ENCODE results near the gene TBC1D22A. TPM values are rescaled to one million over a fixed set of nuclear protein-coding genes. Genes with fewer than 3 reads are reported as not detected.
A peak's percentile ranks its signal among the peaks of the same experiment; 100 is the strongest.

The TBC1D22A gene
- total RNA-seq, 1 donor, result 17.7 TPM

GRCh38 chr22:47043835-47044721 is 281.6 kb downstream of the TBC1D22A start:
- Histone ChIP-seq H3K36me3 (ENCODE audit: insufficient read depth, low read length) (no peaks in the 10 kb centered on the region), H3K9me3 (ENCODE audit: low read depth, low read length) (no peaks in the 10 kb centered on the region), H3K4me3 (ENCODE audit: insufficient read depth, low read length) (no peak overlapping the region), H3K4me1 (ENCODE audit: insufficient read depth, low read length) (peaks cover 3% of the 10 kb centered on the region), H3K27ac (ENCODE audit: low read depth, low read length) (no peak overlapping the region), H3K4me2 (ENCODE audit: insufficient read depth, low read length) (peak overlapping the region; percentile 19), H3K27me3 (ENCODE audit: insufficient read depth, low read length) (no peaks in the 10 kb centered on the region), H2AFZ (ENCODE audit: low read length) (no peak overlapping the region), H4K20me1 (ENCODE audit: insufficient read depth, low read length) (peaks cover 22% of the 10 kb centered on the region), H3K79me2 (ENCODE audit: insufficient read depth, low read length) (no peaks in the 10 kb centered on the region)
- DNase-seq (ENCODE audit: insufficient read length, low spot score, missing footprints), result peak; percentile 89
- TF ChIP-seq CTCF (IDR thresholded peaks at IDR 0.05; ENCODE audit: extremely low read depth, low read depth, low read length), result no peak

DNA sequence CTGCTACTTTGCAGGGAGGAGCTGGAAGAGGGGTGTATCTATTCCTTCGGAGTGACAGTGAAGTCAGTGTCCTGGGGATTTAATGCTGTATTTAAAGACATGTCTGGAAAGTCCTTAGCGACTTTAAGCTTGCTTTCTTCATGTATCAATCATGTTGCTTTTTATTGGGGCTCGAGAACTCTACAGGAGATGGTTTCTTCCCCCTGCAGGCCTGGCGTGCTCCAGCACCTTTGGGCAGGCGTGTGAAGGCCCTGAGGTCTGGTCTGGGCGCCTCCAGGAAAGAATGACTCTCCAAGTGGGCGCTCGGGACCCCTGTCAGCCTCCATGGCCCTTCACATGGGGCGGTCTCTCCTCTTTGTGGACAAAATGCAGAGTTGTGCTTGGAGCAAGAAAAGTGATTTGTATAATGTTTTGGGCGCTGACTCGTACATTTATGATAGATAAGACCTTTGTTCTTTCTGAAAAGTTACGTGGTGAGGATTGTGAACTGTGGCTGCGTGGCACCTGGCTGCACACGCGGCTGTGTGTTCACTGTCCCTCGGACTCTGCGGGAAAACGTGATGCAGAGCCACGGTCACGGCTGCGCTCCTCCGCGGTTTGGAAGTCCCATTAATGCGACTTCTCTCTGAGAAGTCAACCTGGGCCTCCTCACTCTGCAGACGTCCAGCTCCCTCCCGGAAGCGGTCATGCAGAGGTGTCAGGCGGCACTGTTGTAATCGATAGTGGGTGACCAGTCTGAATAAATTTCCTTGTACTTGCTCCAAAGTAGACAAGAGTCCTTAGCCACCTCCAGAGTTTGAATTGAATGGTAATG is 282.5 kb downstream of the TBC1D22A start:
- peak overlapping the region; percentile 19 for H3K4me2 ChIP-seq (ENCODE audit: insufficient read depth, low read length)
- no peak overlapping the region for H3K27ac ChIP-seq (ENCODE audit: low read depth, low read length)

GRCh38 chr22:47045691-47046410 is 283.4 kb downstream of the TBC1D22A start:
- no peak overlapping the region for H2AFZ ChIP-seq (ENCODE audit: low read length)
- no peaks in the 10 kb centered on the region for H3K79me2 ChIP-seq (ENCODE audit: insufficient read depth, low read length)
- H3K36me3 ChIP-seq (ENCODE audit: insufficient read depth, low read length), result no peaks in the 10 kb centered on the region
- peaks cover 25% of the 10 kb centered on the region for H4K20me1 ChIP-seq (ENCODE audit: insufficient read depth, low read length)
- TF ChIP-seq CTCF (IDR thresholded peaks at IDR 0.05; ENCODE audit: extremely low read depth, low read depth, low read length), result no peak
- no peak overlapping the region for H3K4me2 ChIP-seq (ENCODE audit: insufficient read depth, low read length)
- no peaks in the 10 kb centered on the region for H3K27me3 ChIP-seq (ENCODE audit: insufficient read depth, low read length)
- DNase-seq (ENCODE audit: insufficient read length, low spot score, missing footprints), result peak; percentile 15
- H3K9me3 ChIP-seq (ENCODE audit: low read depth, low read length), result no peaks in the 10 kb centered on the region
- H3K4me1 ChIP-seq (ENCODE audit: insufficient read depth, low read length), result peaks cover 3% of the 10 kb centered on the region
- no peak overlapping the region for H3K4me3 ChIP-seq (ENCODE audit: insufficient read depth, low read length)
- H3K27ac ChIP-seq (ENCODE audit: low read depth, low read length), result no peak overlapping the region

More for the DNA sequence above, 282.5 kb downstream of the TBC1D22A start:
- Histone ChIP-seq H3K9me3 (ENCODE audit: low read depth, low read length) (no peaks in the 10 kb centered on the region), H2AFZ (ENCODE audit: low read length) (no peak overlapping the region), H3K4me1 (ENCODE audit: insufficient read depth, low read length) (peaks cover 3% of the 10 kb centered on the region), H3K27me3 (ENCODE audit: insufficient read depth, low read length) (no peaks in the 10 kb centered on the region), H3K36me3 (ENCODE audit: insufficient read depth, low read length) (no peaks in the 10 kb centered on the region), H4K20me1 (ENCODE audit: insufficient read depth, low read length) (peaks cover 25% of the 10 kb centered on the region), H3K4me3 (ENCODE audit: insufficient read depth, low read length) (no peak overlapping the region), H3K79me2 (ENCODE audit: insufficient read depth, low read length) (no peaks in the 10 kb centered on the region)
- DNase-seq (ENCODE audit: insufficient read length, low spot score, missing footprints), result peak; percentile 44
- no peak for TF ChIP-seq CTCF (IDR thresholded peaks at IDR 0.05; ENCODE audit: extremely low read depth, low read depth, low read length)

Measured in osteoblast (primary cell).